ENCODE measurements around the gene CALD1. TPM values are rescaled to one million over a fixed set of nuclear protein-coding genes. Genes with fewer than 3 reads are reported as not detected.

CALD1 gene
- total RNA-seq, 1 experiment from 2014 or later: 47.9 TPM

DNA sequence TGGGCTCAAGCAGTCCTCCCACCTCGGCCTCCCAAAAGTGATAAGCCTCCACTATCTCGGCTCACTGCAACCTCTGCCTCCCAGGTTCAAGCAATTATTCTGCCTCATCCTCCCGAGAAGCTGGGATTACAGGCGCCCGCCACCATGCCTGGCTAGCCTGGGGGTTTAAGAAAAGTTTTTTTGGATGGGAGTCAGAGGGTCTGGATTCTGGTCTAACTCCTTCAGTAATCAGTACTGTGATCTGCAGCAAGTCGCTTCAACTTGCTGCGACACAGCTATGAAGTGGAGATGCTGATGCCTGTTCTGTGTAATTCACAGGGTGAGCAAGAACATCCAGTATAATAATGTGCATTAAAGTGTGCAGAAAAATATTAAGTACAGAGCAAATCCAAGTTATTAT is 118.5 kb downstream of the CALD1 start:
- TF ChIP-seq EZH2 (IDR thresholded peaks at IDR 0.05; ENCODE audit: borderline replicate concordance, low read depth, low read length, poor library complexity, severe bottlenecking) (no peak), CTCF (conservative IDR thresholded peaks at IDR 0.05; ENCODE audit: low read depth, low read length) (no peak)
- H3K27me3 ChIP-seq (replicated peaks; ENCODE audit: insufficient read depth, low read depth, low read length, poor library complexity): no peaks in the 10 kb centered on the region
- H3K9me3 ChIP-seq (ENCODE audit: low read depth, low read length, poor library complexity, severe bottlenecking): peaks cover 12% of the 10 kb centered on the region
- H3K4me3 ChIP-seq (ENCODE audit: low read depth, low read length, poor library complexity, severe bottlenecking): no peak overlapping the region
- BruUV-seq (replicated peaks): no TSS peak
- no peak overlapping the region for H3K27ac ChIP-seq (ENCODE audit: low read depth, low read length, poor library complexity, severe bottlenecking)
- POLR2A ChIA-PET (ENCODE audit: low non-redundant PET): no interaction called here
- CTCF ChIA-PET: no interaction called here
- H3K36me3 ChIP-seq (ENCODE audit: insufficient read depth, low read length, poor library complexity, severe bottlenecking): no peaks in the 10 kb centered on the region
- intact Hi-C loops (cut with micrococcal nuclease; ENCODE audit: unreplicated experiment): no loop called here
- no peaks in the 10 kb centered on the region for H3K4me1 ChIP-seq (ENCODE audit: insufficient read depth, low read length, poor library complexity, severe bottlenecking)
- DNase-seq (ENCODE audit: low spot score): no peak

GRCh38 chr7:134899729-134900128 is 120.3 kb downstream of the CALD1 start:
- peaks cover 4% of the 10 kb centered on the region for H3K4me1 ChIP-seq (ENCODE audit: insufficient read depth, low read length, poor library complexity, severe bottlenecking)
- POLR2A ChIA-PET (ENCODE audit: low non-redundant PET): no interaction called here
- peaks cover 12% of the 10 kb centered on the region for H3K9me3 ChIP-seq (ENCODE audit: low read depth, low read length, poor library complexity, severe bottlenecking)
- intact Hi-C loops (cut with micrococcal nuclease; ENCODE audit: unreplicated experiment): no loop called here
- H3K27ac ChIP-seq (ENCODE audit: low read depth, low read length, poor library complexity, severe bottlenecking): no peak overlapping the region
- TF ChIP-seq EZH2 (IDR thresholded peaks at IDR 0.05; ENCODE audit: borderline replicate concordance, low read depth, low read length, poor library complexity, severe bottlenecking) (no peak), CTCF (conservative IDR thresholded peaks at IDR 0.05; ENCODE audit: low read depth, low read length) (no peak)
- CTCF ChIA-PET: no interaction called here
- H3K4me3 ChIP-seq (ENCODE audit: low read depth, low read length, poor library complexity, severe bottlenecking): no peak overlapping the region
- BruUV-seq (replicated peaks): no TSS peak
- no peaks in the 10 kb centered on the region for H3K27me3 ChIP-seq (replicated peaks; ENCODE audit: insufficient read depth, low read depth, low read length, poor library complexity)
- no peak for DNase-seq (ENCODE audit: low spot score)
- no peaks in the 10 kb centered on the region for H3K36me3 ChIP-seq (ENCODE audit: insufficient read depth, low read length, poor library complexity, severe bottlenecking)

GRCh38 chr7:134900166-134900982 is 120.9 kb downstream of the CALD1 start:
- TF ChIP-seq EZH2 (IDR thresholded peaks at IDR 0.05; ENCODE audit: borderline replicate concordance, low read depth, low read length, poor library complexity, severe bottlenecking): no peak
- TF ChIP-seq CTCF (conservative IDR thresholded peaks at IDR 0.05; ENCODE audit: low read depth, low read length): no peak
- intact Hi-C loops (cut with micrococcal nuclease; ENCODE audit: unreplicated experiment): no loop called here

More at GRCh38 chr7:134900166-134900982, 120.9 kb downstream of the CALD1 start:
- no peak overlapping the region for H3K4me3 ChIP-seq (ENCODE audit: low read depth, low read length, poor library complexity, severe bottlenecking)
- H3K27me3 ChIP-seq (replicated peaks; ENCODE audit: insufficient read depth, low read depth, low read length, poor library complexity): no peaks in the 10 kb centered on the region
- no peak overlapping the region for H3K27ac ChIP-seq (ENCODE audit: low read depth, low read length, poor library complexity, severe bottlenecking)
- no peaks in the 10 kb centered on the region for H3K36me3 ChIP-seq (ENCODE audit: insufficient read depth, low read length, poor library complexity, severe bottlenecking)
- H3K4me1 ChIP-seq (ENCODE audit: insufficient read depth, low read length, poor library complexity, severe bottlenecking): peaks cover 10% of the 10 kb centered on the region
- BruUV-seq (replicated peaks): no TSS peak
- POLR2A ChIA-PET (ENCODE audit: low non-redundant PET): no interaction called here
- peaks cover 12% of the 10 kb centered on the region for H3K9me3 ChIP-seq (ENCODE audit: low read depth, low read length, poor library complexity, severe bottlenecking)
- no peak for DNase-seq (ENCODE audit: low spot score)
- CTCF ChIA-PET: no interaction called here
